Cardiac fibroblast (primary cell): ENCODE results near the gene CDC42EP1.

Experiments used
- DNase-seq, 2 donors: peaks; one replicate each; pipeline versions ENCODE4 v3.0.0 to v3.0.0-alpha.2; 2010; ENCODE audit warnings: low read depth in 2 of 2
- H3K4me3 ChIP-seq, 2 donors: replicated peaks in 1 of 2; 1 replicate in 1 of 2; 2 replicates in 1 of 2; pipeline ENCODE4 v1.5.1; 2011; ENCODE audit warnings: low read depth in 2 of 2, low read length in 2 of 2, mild to moderate bottlenecking in 2 of 2, moderate library complexity in 1 of 2
- TF ChIP-seq, protein P1 (sequence below): IDR thresholded peaks from one replicate; pipeline ENCODE4 v1.5.1; 2011; ENCODE audit warnings: low read depth, mild to moderate bottlenecking, low read length, inconsistent platforms

The CDC42EP1 gene

GRCh38 chr22:37555029-37555428 lies 5.3 kb upstream of the CDC42EP1 start:
- no peak for DNase-seq
- H3K4me3 ChIP-seq = no peak overlapping the region
- TF ChIP-seq, protein P1, sequence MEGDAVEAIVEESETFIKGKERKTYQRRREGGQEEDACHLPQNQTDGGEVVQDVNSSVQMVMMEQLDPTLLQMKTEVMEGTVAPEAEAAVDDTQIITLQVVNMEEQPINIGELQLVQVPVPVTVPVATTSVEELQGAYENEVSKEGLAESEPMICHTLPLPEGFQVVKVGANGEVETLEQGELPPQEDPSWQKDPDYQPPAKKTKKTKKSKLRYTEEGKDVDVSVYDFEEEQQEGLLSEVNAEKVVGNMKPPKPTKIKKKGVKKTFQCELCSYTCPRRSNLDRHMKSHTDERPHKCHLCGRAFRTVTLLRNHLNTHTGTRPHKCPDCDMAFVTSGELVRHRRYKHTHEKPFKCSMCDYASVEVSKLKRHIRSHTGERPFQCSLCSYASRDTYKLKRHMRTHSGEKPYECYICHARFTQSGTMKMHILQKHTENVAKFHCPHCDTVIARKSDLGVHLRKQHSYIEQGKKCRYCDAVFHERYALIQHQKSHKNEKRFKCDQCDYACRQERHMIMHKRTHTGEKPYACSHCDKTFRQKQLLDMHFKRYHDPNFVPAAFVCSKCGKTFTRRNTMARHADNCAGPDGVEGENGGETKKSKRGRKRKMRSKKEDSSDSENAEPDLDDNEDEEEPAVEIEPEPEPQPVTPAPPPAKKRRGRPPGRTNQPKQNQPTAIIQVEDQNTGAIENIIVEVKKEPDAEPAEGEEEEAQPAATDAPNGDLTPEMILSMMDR = no peak

GRCh38 chr22:37556710-37557109 lies 3.6 kb upstream of the CDC42EP1 start:
- no peak overlapping the region for H3K4me3 ChIP-seq
- TF ChIP-seq, protein P1 = no peak
- DNase-seq = peak in 1 of 2 donors; percentile 37

DNA sequence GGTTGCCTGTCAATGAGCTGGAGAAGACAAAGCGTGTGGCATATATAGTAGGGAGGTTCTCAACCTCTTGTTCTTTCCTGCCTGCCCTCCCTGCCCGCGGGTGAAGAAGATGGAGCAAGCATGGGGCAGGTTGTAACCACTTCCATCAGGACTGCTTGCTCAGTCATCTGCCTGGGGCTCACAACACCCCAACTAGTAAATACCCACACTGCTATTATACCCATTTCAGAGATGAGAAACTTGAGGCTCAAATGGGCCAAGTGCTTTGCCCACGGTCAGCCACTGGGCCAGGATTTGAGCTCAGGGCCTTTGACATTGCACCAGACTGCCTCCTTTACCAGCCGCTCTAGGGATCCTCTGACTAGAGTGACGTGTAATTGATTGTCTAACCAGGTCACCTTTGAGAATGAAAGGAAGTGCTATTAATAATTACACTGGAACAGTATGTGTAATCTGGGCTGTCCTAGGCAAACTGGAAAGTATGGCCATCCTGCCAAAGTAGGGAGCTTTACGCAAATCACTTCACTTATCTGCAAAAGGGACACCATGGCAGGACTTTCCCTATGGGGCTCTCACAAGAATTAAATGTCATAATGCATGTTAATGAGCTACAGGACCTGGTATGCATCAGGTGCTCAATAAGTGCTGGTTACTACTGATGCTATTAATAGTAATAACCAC lies 2.8 kb upstream of the CDC42EP1 start:
- TF ChIP-seq, protein P1 = no peak
- H3K4me3 ChIP-seq = no peak overlapping the region
- DNase-seq = no peak

DNA sequence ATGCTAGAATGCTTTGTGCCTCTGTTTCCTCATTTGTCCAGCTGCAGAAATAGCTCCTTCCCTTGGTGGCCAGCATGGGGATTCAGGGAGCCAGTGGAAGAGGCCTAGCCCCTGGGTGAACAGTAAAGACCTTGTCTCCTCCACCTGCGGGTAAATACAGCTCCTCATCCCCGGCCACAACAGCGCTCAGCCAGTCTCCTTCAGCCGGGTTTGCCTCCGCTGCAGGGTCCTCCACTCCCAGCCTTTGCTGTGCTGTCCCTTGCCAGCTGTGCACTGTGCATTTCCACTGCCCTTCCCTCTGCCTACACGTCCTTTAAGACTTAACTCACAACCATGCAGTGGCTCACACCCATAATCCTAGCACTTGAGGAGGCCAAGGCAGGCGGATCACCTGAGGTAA lies 1.5 kb upstream of the CDC42EP1 start:
- TF ChIP-seq, protein P1 = no peak
- no peak overlapping the region for H3K4me3 ChIP-seq
- no peak for DNase-seq

GRCh38 chr22:37559521-37559900 lies 769 bp upstream of the CDC42EP1 start:
- TF ChIP-seq, protein P1 = no peak
- DNase-seq = no peak
- H3K4me3 ChIP-seq = peak overlapping the region in 1 of 2 donors; percentile 46

DNA sequence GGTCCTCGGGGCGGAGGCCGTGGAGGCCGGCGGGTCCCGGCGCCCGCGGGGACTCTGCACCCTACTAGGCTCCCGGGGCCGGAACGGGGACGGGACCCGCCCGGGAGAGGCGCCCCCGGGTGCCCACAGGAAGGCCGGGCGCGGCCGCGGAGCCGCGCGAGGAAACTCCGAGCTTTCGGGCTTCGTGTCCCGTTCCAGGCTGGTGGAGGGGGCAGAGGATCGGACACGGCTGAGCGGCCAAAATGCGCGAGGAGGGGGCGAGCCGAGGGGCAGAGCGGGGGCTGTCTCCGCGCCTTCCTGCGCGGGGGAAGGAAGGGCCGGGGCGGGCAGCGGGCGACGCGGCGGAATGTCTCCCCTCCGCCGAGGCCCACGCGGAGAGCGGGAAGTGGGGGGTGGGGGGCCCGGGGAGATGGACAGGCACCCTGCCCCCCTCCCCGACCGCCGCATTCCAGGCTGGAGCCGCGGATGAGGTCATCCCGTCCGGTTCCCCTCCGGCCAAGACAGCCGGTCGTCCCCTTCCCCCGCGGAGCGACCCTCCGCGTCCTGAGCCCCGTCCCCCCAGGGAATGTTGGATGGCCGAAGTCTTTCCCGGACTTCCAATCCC lies 430 bp downstream of the CDC42EP1 start:
- H3K4me3 ChIP-seq = peak overlapping the region; percentile 79 to 88
- peak; percentile 54 to 78 for DNase-seq
- TF ChIP-seq, protein P1 = no peak
